ENCODE results near the gene KCNMB1. TPM values are rescaled to one million over a fixed set of nuclear protein-coding genes. Genes with fewer than 3 reads are reported as not detected.

KCNMB1 gene
- total and polyA plus RNA-seq, 10 of the 15 experiments (the other 5 are each of a cell fraction or from before 2014, with no cell fraction given): 1.2 to 3.6 (median 2.6) TPM

GRCh38 chr5:170338933-170339779 is 50.0 kb downstream of the KCNMB1 start (continued):
- TF ChIP-seq ZBTB11 (CRISPR knock-in tag; IDR thresholded peaks at IDR 0.05) (no peak), BMI1 (IDR thresholded peaks at IDR 0.05; ENCODE audit: borderline replicate concordance) (no peak), JUND (IDR thresholded peaks at IDR 0.05; ENCODE audit: low read depth, low read length) (no peak), RELA (IDR thresholded peaks at IDR 0.05; ENCODE audit: borderline replicate concordance, partially characterized antibody) (peak; percentile 42), RFX5 (IDR thresholded peaks at IDR 0.05; ENCODE audit: low read depth, low read length) (no peak), IRF3 (IDR thresholded peaks at IDR 0.05) (no peak), KAT2A (conservative IDR thresholded peaks at IDR 0.05; ENCODE audit: control insufficient read depth, low read depth, low read length) (no peak), MYC (IDR thresholded peaks at IDR 0.05; ENCODE audit: insufficient read depth, insufficient read length, insufficient replicate concordance, low read length, severe bottlenecking) (no peak), SUPT20H (IDR thresholded peaks at IDR 0.05; ENCODE audit: borderline replicate concordance, control insufficient read depth, low read depth, low read length) (no peak), KLF5 (IDR thresholded peaks at IDR 0.05; ENCODE audit: partially characterized antibody) (no peak), NR2C1 (IDR thresholded peaks at IDR 0.05) (no peak), SP1 (IDR thresholded peaks at IDR 0.05; ENCODE audit: low read depth, low read length) (no peak), KDM1A (IDR thresholded peaks at IDR 0.05; ENCODE audit: borderline replicate concordance) (no peak), CBX3 (IDR thresholded peaks at IDR 0.05; ENCODE audit: borderline replicate concordance, low read depth) (no peak), RB1 (IDR thresholded peaks at IDR 0.05; ENCODE audit: borderline replicate concordance) (0 out of 2 replicates have a peak, but pooled peaks have one; percentile 32), MXI1 (IDR thresholded peaks at IDR 0.05; ENCODE audit: low read depth, low read length) (no peak), MTA2 (IDR thresholded peaks at IDR 0.05; ENCODE audit: low read depth) (peak; percentile 37; the same call in 1 of the 2 replicates), ATF3 (IDR thresholded peaks at IDR 0.05; ENCODE audit: borderline replicate concordance, extremely low read depth, low read depth, low read length) (peak; percentile 32; the same call in 1 of the 2 replicates), HSF1 (IDR thresholded peaks at IDR 0.05; ENCODE audit: low read depth, low read length) (no peak), IKZF1 (conservative IDR thresholded peaks at IDR 0.05) (peak; percentile 47), ASH2L (IDR thresholded peaks at IDR 0.05; ENCODE audit: borderline replicate concordance, low read depth) (no peak), CHD4 (IDR thresholded peaks at IDR 0.05) (no peak), POLR2A (IDR thresholded peaks at IDR 0.05; ENCODE audit: low read depth, low read length) (no peak), ZNF217 (IDR thresholded peaks at IDR 0.05) (peak; percentile 60; the same call in 1 of the 2 replicates), PAX8 (IDR thresholded peaks at IDR 0.05) (no peak), TAF1 (IDR thresholded peaks at IDR 0.05; ENCODE audit: borderline replicate concordance, low read depth, low read length) (no peak)
